GM12872 (cell line): ENCODE results near the gene MACROH2A1.

Experiments used
- TF ChIP-seq, protein P1 (sequence below): IDR thresholded peaks from 3 replicates; pipeline ENCODE4 v1.5.1; 2011; ENCODE audit warnings: low read depth, mild to moderate bottlenecking, low read length, moderate library complexity; ENCODE audit not compliant: insufficient read depth

The MACROH2A1 gene

DNA sequence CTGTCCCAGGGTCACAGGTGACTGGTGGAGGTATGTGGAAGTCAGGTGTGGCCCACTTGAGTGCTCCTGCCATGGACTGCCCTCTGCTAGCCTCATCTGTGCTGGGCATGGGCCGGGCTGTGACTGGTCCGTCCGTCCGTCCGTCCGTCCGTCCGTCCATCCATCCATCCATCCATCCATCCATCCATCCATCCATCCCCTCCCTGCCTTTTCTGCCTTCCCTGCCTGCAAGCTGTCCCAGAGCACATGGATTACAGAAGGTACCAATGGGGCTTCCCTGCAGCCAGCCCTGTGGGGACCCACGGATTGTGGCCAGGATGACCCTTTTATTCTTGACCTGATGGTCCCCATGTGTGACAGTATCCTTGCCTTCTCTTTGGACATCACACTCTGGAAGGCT lies 92.5 kb downstream of the MACROH2A1 start:
- TF ChIP-seq, protein P1, sequence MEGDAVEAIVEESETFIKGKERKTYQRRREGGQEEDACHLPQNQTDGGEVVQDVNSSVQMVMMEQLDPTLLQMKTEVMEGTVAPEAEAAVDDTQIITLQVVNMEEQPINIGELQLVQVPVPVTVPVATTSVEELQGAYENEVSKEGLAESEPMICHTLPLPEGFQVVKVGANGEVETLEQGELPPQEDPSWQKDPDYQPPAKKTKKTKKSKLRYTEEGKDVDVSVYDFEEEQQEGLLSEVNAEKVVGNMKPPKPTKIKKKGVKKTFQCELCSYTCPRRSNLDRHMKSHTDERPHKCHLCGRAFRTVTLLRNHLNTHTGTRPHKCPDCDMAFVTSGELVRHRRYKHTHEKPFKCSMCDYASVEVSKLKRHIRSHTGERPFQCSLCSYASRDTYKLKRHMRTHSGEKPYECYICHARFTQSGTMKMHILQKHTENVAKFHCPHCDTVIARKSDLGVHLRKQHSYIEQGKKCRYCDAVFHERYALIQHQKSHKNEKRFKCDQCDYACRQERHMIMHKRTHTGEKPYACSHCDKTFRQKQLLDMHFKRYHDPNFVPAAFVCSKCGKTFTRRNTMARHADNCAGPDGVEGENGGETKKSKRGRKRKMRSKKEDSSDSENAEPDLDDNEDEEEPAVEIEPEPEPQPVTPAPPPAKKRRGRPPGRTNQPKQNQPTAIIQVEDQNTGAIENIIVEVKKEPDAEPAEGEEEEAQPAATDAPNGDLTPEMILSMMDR, result no peak

DNA sequence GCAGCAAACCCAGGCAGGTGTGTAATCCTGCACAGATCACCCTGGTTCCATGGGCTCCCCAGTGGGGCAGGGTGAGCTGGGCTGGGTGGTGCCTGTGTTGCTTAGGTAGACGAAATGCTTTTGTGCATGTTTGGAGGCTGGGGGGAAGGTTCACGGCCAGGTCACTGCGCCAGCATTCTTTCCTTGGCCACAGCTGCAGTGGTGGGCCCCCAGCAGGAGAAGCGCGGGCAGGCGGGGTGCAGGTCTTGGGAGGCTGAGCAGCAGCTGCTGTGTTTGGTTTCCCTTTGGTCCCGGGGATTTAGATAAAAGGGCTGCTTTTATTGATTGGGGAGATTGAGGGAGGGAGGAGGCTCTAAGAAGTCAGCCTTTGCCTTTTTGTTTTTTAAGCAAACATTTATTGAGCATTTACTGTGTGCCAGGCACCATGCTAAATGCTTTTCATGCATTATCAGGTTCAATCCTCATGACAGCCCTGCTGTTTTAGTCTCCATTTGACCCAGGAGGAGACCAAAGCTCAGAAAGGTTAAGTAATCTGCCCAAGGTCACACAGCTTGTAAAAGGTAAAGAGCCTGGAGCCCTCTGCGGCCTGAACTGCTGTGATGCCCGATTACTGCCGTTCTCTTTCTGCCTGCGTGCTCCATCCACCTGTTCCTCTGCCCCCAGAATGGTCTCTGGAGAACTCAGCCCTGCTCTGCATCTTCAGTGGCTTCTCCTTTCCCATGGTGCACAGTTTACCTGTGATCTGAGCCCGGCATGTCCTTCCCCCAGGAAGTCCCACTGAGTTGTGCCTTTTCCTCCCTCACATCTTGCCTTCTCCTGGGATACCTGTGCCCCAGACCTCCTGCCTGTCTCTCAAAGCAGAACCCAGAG lies 94.4 kb downstream of the MACROH2A1 start:
- TF ChIP-seq, protein P1, result no peak

DNA sequence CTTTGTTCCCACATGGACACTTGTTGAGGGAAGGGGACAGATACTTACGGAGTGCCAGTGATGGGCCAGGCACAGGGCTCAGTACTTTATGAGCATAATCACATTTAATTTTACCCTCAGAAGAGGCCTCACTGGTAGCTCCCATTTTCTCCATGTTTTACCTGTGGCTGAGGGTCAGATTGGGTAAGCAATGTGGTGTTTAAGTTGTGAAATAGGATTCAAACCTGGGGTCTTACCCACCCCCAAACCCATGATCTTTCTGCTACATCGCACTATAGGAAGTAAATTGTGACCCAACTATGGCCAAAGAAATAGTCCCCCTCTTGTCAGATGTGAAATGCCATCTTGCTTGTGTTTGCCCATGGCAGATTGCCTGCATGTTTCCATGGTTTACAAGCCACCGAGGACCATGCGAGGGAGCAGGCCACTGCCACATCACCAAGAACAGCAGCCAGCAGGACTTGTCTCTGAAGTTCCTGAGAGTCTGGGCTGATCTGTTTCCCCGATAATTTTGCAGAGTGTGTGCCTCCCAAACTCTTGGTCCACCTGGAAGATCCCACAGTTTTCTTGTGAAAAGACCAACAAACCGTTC lies 95.4 kb downstream of the MACROH2A1 start:
- TF ChIP-seq, protein P1, result no peak

DNA sequence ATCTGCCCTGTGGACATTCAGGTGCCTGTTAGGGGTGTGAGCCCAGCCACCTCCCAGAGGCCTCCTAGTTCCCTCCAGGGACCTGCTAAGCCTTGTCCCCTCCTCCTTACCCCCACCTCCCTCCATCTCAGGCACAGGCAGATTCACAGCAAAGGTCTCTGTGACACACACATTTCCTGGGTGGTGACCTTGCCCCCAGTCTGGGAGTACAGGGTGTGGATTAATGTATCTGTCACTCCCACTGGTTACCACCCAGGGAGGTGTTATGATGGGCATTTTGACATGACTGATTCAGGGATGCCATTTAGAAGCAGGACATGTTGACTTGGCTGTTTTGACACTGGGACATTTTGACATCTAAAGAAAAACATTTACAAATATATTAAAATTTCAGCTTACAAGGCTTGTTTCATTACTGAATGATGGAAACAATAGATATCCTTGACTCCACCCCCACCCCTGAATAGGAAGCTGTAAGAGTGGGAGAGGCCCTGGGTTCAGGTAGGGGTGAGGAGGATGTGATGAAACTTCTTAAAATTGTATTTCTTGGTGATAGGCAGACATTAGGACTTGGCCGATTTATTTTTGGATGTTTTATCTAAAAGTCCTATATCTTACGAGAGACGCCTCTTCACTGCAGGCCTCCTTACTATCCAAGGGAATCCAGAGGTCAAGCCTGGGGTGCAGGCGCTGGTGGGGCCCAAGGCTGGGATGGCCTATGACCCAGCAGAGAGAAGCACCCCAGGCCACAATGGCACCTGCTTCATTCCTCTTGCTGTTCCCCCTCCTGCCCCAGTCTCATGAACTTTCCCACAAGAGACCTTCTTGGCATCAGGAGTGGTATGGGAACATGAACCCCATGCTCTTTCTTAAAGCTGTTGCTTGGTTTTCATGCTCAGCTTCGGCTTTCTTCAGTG lies 101.9 kb downstream of the MACROH2A1 start:
- TF ChIP-seq, protein P1, result no peak

DNA sequence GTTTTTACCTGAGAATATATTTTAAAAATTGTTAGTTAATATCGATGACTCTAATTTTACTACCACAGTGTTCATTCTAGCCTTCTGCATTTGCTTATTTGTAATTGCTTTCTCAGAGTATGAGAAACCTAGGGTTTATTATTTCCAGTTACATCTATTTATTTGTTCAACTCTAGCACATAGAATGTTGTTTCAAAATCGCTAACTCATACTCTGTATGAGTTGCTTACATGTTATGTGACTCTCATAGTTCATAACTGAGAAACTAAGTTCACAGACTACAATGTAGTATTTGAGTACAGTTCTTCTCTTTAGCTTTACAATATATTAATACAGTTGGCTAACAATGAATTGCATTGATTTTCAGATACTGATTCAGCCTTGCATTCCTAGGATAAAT lies 103.2 kb downstream of the MACROH2A1 start:
- TF ChIP-seq, protein P1, result no peak

DNA sequence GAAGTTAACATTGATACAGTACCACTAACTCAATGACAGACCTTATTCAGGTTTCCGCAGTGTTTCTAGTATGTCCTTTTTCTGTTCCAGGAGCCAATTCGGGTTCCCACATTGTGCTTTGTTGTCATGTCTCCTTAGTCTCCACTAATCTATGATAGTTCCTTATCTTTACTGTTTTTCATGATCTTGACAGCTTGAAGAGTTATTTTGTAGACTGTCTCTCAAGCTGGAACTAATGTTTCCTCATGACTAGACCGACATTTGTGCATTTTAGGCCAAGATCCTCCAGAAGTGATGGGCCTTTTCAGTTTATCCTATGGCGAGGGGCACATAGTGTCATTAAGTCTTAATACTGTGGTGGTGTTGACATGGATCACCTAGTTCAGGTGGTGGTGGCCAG lies 104.2 kb downstream of the MACROH2A1 start:
- TF ChIP-seq, protein P1, result no peak

DNA sequence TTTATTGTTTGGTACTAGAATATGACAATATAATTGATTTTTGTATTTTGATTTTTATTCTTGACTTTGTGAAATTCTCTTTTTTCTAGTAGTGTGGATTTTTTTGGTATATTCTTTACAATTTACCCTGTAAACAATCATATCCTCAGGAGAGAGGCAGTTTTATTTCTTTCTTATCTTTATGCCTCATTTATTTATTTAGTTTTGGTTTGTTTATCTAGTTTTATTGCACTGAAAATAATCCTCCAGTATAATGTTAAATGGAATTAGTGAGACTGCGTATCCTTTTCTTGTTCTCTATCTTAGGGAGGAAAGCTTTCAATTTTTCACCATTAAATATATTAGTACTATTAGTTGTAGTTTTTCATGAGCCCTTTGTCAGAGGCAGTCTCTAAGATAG lies 109.4 kb downstream of the MACROH2A1 start:
- TF ChIP-seq, protein P1, result no peak
